OCI-LY1 (cell line): ENCODE data around the gene POM121.
A peak's percentile ranks its signal among the peaks of the same experiment; 100 is the strongest.
"Not testable (repeated sequence)": the region's sequence is repeated elsewhere in the genome, so short reads cannot be mapped to it uniquely, and the experiment has no call there.

Source experiments
- H2AFZ ChIP-seq: fragments of 200-600 bp; sonication (generic), shearing (Covaris generic); 2 replicates; pipeline ENCODE4 v1.6.0; 2014; ENCODE audit warnings: antibody characterized with exemption, mild to moderate bottlenecking, low read length
- H3F3A ChIP-seq: fragments of 200-600 bp; sonication (generic), shearing (Covaris generic); 2 replicates; pipeline ENCODE4 v1.6.0; 2014; ENCODE audit warnings: mild to moderate bottlenecking, antibody characterized with exemption, low read length, moderate library complexity; ENCODE audit not compliant: insufficient read depth
- H3K27ac ChIP-seq: fragments of 200-600 bp; sonication (generic); 2 replicates; pipeline ENCODE4 v1.5.1; 2014; ENCODE audit warnings: low read length, mixed run types, mild to moderate bottlenecking, low read depth; ENCODE audit not compliant: poor library complexity, severe bottlenecking
- H3K27me3 ChIP-seq: fragments of 200-600 bp; sonication (generic); 2 replicates; pipeline ENCODE4 v1.6.0; 2014; ENCODE audit warnings: antibody characterized with exemption, mild to moderate bottlenecking, low read length, moderate library complexity; ENCODE audit not compliant: insufficient read depth
- H3K36me3 ChIP-seq: fragments of 200-600 bp; sonication (generic); 2 replicates; pipeline ENCODE4 v1.6.1; 2014; ENCODE audit warnings: mild to moderate bottlenecking, antibody characterized with exemption, low read length, moderate library complexity, mixed read lengths; ENCODE audit not compliant: insufficient read depth
- H3K4me1 ChIP-seq: fragments of 200-600 bp; sonication (generic); 2 replicates; pipeline ENCODE4 v1.5.1; 2014; ENCODE audit warnings: mild to moderate bottlenecking, low read length, moderate library complexity; ENCODE audit not compliant: insufficient read depth, severe bottlenecking
- H3K4me2 ChIP-seq: fragments of 200-600 bp; sonication (generic), shearing (Covaris generic); 2 replicates; pipeline ENCODE4 v1.6.1; 2014; ENCODE audit warnings: low read length
- H3K4me3 ChIP-seq: fragments of 200-600 bp; sonication (generic); 2 replicates; pipeline ENCODE4 v1.5.1; 2014; ENCODE audit warnings: low read length, low read depth, mild to moderate bottlenecking, mixed read lengths; ENCODE audit not compliant: poor library complexity, severe bottlenecking
- H3K79me2 ChIP-seq: fragments of 200-600 bp; shearing (Covaris generic); 2 replicates; pipeline ENCODE4 v1.6.1; 2016; ENCODE audit warnings: mixed run types, low read length, mixed read lengths; ENCODE audit not compliant: insufficient read depth
- H3K9ac ChIP-seq: fragments of 200-600 bp; sonication (generic), shearing (Covaris generic); 2 replicates; pipeline ENCODE4 v1.6.1; 2014; ENCODE audit warnings: mild to moderate bottlenecking, low read length, mixed read lengths
- H3K9me2 ChIP-seq: fragments of 200-600 bp; sonication (generic), shearing (Covaris generic); 2 replicates; pipeline ENCODE4 v1.6.1; 2014; ENCODE audit warnings: low read depth, mild to moderate bottlenecking, low read length, mixed read lengths
- H3K9me3 ChIP-seq: fragments of 200-600 bp; shearing (Covaris generic); 2 replicates; pipeline ENCODE4 v1.6.1; 2014; ENCODE audit warnings: low read length, mixed read lengths
- H4K20me1 ChIP-seq: fragments of 200-600 bp; sonication (generic), shearing (Covaris generic); 2 replicates; pipeline ENCODE4 v1.6.0; 2016; ENCODE audit warnings: mild to moderate bottlenecking, low read length; ENCODE audit not compliant: insufficient read depth
- EZH2 ChIP-seq: fragments of 200-600 bp; sonication (generic), shearing (Covaris generic); IDR thresholded peaks from 2 replicates; pipeline ENCODE4 v1.8.0; 2017; ENCODE audit warnings: borderline replicate concordance, mixed run types, mild to moderate bottlenecking, antibody characterized with exemption, low read length, moderate library complexity, mixed read lengths
- TF ChIP-seq, protein P1 (sequence below): fragments of 200-600 bp; sonication (generic), shearing (Covaris generic); IDR thresholded peaks from 2 replicates; pipeline ENCODE4 v1.5.1; 2017; ENCODE audit warnings: mild to moderate bottlenecking, antibody characterized with exemption, low read length, moderate library complexity, mixed read lengths

Gene POM121

DNA sequence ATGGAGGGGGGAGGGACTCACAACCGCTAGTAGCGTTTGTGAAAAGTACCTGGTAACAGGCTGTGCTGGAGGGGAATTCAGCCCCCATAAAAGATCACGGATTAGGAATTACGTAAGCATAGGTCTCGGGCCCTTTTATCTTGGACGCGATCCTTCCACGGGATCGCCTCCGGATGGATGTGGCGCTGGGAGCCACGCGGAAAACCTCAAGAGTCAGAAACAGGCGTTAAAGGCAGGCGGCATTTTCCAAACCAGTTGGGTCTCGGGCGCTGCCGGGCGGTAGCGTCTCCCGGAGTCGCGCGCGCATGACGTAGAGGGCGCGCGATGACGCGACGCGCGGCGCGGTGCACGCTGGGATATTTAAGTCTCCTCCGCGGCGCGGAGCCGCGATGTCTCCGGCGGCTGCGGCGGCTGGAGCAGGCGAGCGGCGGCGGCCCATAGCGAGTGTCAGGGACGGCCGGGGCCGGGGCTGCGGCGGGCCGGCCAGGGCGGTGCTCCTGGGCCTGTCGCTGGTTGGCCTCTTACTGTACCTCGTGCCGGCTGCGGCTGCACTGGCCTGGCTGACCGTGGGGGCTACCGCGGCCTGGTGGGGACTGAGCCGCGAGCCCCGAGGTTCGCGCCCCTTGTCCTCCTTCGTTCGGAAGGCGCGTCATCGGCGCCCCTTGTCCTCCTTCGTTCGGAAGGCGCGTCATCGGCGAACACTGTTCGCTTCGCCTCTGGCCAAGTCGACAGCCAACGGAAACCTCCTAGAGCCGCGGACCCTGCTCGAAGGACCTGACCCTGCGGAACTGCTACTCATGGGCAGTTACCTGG lies at the start of gene POM121:
TSS of gene POM121 (plus strand) at position 363 of the 813 bp plus-strand sequence. CDS start at position 390, 27 bp downstream.
- TF ChIP-seq EZH2, result no peak
- TF ChIP-seq, protein P1, sequence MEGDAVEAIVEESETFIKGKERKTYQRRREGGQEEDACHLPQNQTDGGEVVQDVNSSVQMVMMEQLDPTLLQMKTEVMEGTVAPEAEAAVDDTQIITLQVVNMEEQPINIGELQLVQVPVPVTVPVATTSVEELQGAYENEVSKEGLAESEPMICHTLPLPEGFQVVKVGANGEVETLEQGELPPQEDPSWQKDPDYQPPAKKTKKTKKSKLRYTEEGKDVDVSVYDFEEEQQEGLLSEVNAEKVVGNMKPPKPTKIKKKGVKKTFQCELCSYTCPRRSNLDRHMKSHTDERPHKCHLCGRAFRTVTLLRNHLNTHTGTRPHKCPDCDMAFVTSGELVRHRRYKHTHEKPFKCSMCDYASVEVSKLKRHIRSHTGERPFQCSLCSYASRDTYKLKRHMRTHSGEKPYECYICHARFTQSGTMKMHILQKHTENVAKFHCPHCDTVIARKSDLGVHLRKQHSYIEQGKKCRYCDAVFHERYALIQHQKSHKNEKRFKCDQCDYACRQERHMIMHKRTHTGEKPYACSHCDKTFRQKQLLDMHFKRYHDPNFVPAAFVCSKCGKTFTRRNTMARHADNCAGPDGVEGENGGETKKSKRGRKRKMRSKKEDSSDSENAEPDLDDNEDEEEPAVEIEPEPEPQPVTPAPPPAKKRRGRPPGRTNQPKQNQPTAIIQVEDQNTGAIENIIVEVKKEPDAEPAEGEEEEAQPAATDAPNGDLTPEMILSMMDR, result no peak
- Histone ChIP-seq H3K36me3 (peaks cover 52% of the 10 kb centered on the region), H3K4me2 (peak within 1 kb of the TSS; percentile 95), H2AFZ (0 out of 2 replicates have a peak within 1 kb of the TSS, but pooled peaks have one; percentile 17), H3K4me3 (peak within 1 kb of the TSS; percentile 81), H3K4me1 (peaks cover 16% of the 10 kb centered on the region), H3K9me3 (no peaks in the 10 kb centered on the region), H3K27ac (peak within 1 kb of the TSS; percentile 63), H3F3A (no peaks in the 10 kb centered on the region; the same call in 1 of the 2 replicates), H4K20me1 (no peaks in the 10 kb centered on the region), H3K9ac (peak within 1 kb of the TSS; percentile 88), H3K27me3 (no peaks in the 10 kb centered on the region), H3K79me2 (peaks cover 20% of the 10 kb centered on the region), H3K9me2 (no peaks in the 10 kb centered on the region)

DNA sequence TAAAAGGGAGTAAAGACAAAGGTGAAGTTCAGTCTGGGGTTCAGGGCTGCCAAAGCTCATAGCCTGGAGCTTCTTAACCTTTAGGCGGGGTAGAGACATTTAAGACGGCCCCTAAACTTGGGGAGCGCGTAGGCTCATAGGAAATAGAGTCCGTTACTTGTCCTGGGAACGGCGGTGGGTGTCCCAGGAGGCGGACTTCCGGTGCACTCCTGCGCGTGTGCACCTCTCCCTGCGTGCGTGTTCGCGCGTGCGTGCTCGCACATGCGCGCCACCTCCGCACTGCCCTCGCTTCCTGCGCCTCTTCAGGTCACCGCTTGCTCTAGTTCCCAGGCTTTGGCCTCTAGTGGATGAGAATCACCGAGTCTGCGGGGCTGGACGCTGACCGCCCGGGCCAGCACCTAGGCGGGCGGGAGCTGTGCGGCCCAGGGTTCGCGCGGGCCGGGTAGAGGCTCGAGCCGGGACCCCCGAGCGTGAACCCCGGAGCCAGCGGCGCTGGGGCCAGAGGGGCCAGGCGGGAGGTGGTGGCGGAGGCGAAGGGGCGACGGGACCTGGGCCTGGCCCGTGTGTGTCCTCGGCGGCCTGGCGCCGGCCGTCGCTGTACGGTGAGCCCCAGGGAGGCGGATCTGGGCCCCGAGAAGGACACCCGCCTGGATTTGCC lies 45.7 kb upstream of the POM121 start:
- H2AFZ ChIP-seq, H3K9me2 ChIP-seq, H3K27me3 ChIP-seq, H3K79me2 ChIP-seq, H3K27ac ChIP-seq, H3K9me3 ChIP-seq, H4K20me1 ChIP-seq, H3F3A ChIP-seq, H3K4me1 ChIP-seq: not testable (repeated sequence)
- Histone ChIP-seq H3K9ac (peak overlapping the region; percentile 96), H3K4me2 (peak overlapping the region; percentile 92), H3K36me3 (peaks cover 21% of the 10 kb centered on the region), H3K4me3 (peak overlapping the region; percentile 96)

DNA sequence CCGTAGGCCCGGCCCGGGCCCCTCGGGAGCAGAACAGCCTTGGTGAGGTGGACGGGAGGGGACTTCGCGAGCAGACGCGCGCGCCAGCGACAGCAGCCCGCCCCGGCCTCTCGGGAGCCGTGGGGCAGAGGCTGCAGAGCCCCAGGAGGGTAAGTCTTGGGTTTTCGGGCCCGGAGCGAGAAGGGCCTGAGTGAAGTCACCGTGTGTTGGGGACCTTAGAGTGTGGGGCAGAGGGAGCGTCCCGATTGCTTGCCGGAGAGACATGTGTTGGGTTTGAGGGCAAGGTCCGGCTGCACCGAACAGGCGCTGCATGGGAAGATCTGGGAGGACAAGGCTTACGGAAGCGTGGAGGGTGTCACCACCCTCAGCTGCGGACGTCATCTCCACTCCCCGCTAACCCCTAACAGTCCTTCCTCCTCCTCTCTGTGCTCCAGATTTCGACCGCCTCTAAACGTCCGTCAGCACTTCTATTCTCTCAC lies 45.1 kb upstream of the POM121 start:
- peak overlapping the region; percentile 92 for H3K4me2 ChIP-seq
- H3K4me3 ChIP-seq, result peak overlapping the region; percentile 96
- H3K9me3 ChIP-seq, H2AFZ ChIP-seq, H4K20me1 ChIP-seq, H3K79me2 ChIP-seq, H3K9me2 ChIP-seq, H3F3A ChIP-seq, H3K27me3 ChIP-seq, H3K4me1 ChIP-seq: not testable (repeated sequence)
- H3K9ac ChIP-seq, result peak overlapping the region; percentile 96
- H3K27ac ChIP-seq, result peak overlapping the region; percentile 9
- peaks cover 21% of the 10 kb centered on the region for H3K36me3 ChIP-seq

DNA sequence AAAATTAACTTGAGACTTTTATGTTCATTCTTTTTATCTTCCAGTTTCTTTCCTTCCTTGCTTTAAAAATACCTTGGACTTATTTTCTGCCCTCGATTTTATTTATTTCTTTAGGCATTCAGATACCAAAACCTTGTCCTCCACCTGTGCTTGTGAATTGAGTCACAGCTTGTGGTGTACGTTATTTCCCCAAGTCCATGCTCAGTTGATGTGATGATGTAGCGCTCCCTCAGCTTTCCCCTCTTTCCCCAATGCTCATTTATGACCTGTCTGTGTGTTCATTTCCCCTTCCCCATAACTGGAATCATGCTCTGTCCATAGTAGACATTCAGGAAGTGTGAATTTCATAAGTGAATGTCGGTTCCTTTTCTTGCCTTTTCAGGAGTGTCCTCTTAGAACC lies 33.1 kb upstream of the POM121 start:
- not testable (repeated sequence) for H3K9me3 ChIP-seq, H3K4me3 ChIP-seq, H3K9me2 ChIP-seq, H4K20me1 ChIP-seq, H3K27me3 ChIP-seq, H3K4me2 ChIP-seq, H3K9ac ChIP-seq, H3K4me1 ChIP-seq, H3K27ac ChIP-seq, H2AFZ ChIP-seq, H3F3A ChIP-seq
- peaks cover 49% of the 10 kb centered on the region for H3K36me3 ChIP-seq
- peaks cover 13% of the 10 kb centered on the region for H3K79me2 ChIP-seq

DNA sequence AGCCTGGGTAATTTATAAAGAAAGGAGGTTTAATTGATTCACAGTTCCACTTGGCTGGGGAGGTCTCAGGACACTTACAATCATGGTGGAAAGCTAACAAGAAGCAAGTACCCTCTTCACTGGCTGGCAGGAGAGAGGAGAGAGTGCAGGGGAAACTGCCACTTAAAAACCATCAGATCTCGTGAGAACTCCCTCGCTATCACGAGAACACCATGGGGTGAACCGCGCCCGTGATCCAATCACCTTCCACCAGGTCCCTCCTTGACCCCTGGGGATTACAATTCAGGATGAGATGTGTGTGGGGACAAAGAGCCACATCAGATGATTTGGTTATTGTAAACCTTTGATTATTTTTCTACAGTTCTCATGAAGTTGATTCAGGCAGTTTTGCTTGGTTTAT lies 20.2 kb upstream of the POM121 start:
- Histone ChIP-seq H3K79me2 (peaks cover 14% of the 10 kb centered on the region; the same call in 1 of the 2 replicates), H3K36me3 (peaks cover 74% of the 10 kb centered on the region)
- not testable (repeated sequence) for H4K20me1 ChIP-seq

DNA sequence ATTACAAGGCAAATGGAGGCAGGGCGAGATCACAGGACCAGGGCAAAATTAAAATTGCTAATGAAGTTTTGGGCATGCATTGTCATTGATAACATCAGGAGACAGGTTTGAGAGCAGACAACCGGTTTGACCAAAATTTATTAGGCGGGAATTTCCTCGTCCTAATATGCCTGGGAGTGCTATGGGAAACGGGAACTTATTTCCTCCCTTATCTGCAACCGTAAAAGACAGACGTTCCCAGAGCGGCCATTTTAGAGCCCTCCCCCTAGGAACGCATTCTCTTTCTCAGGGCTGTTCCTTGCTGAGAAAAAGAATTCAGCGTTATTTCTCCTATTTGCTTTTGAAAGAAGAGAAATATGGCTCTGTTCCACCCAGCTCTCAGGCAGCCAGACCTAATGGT lies 16.5 kb upstream of the POM121 start:
- not testable (repeated sequence) for H3K9me3 ChIP-seq, H3K4me2 ChIP-seq, H3K4me3 ChIP-seq, H3K9ac ChIP-seq, H3K9me2 ChIP-seq, H4K20me1 ChIP-seq, H3K27me3 ChIP-seq, H3F3A ChIP-seq, H3K4me1 ChIP-seq, H2AFZ ChIP-seq, H3K27ac ChIP-seq
- peaks cover 14% of the 10 kb centered on the region; the same call in 1 of the 2 replicates for H3K79me2 ChIP-seq
- peaks cover 57% of the 10 kb centered on the region for H3K36me3 ChIP-seq

More for the DNA sequence above, 20.2 kb upstream of the POM121 start:
- not testable (repeated sequence) for H3F3A ChIP-seq, H3K4me2 ChIP-seq, H3K9me2 ChIP-seq, H2AFZ ChIP-seq, H3K9me3 ChIP-seq, H3K4me3 ChIP-seq, H3K4me1 ChIP-seq, H3K9ac ChIP-seq, H3K27me3 ChIP-seq, H3K27ac ChIP-seq
